Brain microvascular endothelial cell (primary cell): ENCODE measurements around the gene LRRC4B.
A peak's percentile ranks its signal among the peaks of the same experiment; 100 is the strongest.

ENCODE experiments used
- DNase-seq: peaks from one replicate; pipeline ENCODE4 v3.0.0-alpha.2; 2020
- H3K27ac ChIP-seq: fragments of 250-450 bp; sonication (Bioruptor Pico); 2 replicates; pipeline ENCODE4 v1.5.1; 2020; ENCODE audit warnings: mild to moderate bottlenecking, moderate library complexity
- H3K27me3 ChIP-seq: fragments of 250-450 bp; sonication (Bioruptor Pico); replicated peaks from 2 replicates; pipeline ENCODE4 v1.5.1; 2020; ENCODE audit warnings: mild to moderate bottlenecking
- H3K36me3 ChIP-seq: fragments of 250-450 bp; sonication (Bioruptor Pico); replicated peaks from 2 replicates; pipeline ENCODE4 v1.5.1; 2020; ENCODE audit warnings: mild to moderate bottlenecking
- H3K4me3 ChIP-seq: 2 replicates; pipeline ENCODE4 v1.5.1; 2011; ENCODE audit warnings: low read depth, mild to moderate bottlenecking, control low read depth, low read length, moderate library complexity
- in situ Hi-C: cut with HindIII; loops from 2 replicates; pipeline ENCODE4 v1.10.0; 2017; ENCODE audit warnings: low sequenced_read_pairs, low pct_ligation_motif_present
- TF ChIP-seq, protein P1 (sequence below): IDR thresholded peaks from 2 replicates; pipeline ENCODE4 v1.5.1; 2011; ENCODE audit warnings: low read depth, mild to moderate bottlenecking, moderate library complexity, low read length, control low read depth, inconsistent platforms; ENCODE audit errors: missing control alignments

The LRRC4B gene

DNA sequence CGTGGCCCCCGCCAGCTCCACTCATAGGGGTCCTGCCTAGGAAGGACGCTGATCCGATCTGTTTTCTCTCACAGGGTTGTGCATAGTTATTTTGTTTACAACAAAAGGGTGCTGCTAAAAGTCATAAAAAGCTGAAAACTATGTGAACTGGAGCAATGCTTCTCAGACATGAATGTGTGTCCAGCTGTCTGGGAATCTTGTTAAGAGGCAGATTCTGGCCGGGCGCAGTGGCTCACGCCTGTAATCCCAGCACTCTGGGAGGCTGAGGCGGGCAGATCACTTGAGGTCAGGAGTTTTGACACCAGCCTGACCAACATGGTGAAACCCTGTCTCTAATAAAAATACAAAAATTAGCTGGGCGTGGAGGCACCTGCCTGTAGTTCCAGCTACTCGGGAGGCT lies 8.6 kb downstream of the LRRC4B start:
- no peak for DNase-seq
- no peaks in the 10 kb centered on the region for H3K36me3 ChIP-seq
- H3K27ac ChIP-seq, result no peak overlapping the region
- in situ Hi-C loops, result no loop called here
- H3K27me3 ChIP-seq, result peaks cover 6% of the 10 kb centered on the region
- H3K4me3 ChIP-seq, result no peak overlapping the region
- TF ChIP-seq, protein P1, sequence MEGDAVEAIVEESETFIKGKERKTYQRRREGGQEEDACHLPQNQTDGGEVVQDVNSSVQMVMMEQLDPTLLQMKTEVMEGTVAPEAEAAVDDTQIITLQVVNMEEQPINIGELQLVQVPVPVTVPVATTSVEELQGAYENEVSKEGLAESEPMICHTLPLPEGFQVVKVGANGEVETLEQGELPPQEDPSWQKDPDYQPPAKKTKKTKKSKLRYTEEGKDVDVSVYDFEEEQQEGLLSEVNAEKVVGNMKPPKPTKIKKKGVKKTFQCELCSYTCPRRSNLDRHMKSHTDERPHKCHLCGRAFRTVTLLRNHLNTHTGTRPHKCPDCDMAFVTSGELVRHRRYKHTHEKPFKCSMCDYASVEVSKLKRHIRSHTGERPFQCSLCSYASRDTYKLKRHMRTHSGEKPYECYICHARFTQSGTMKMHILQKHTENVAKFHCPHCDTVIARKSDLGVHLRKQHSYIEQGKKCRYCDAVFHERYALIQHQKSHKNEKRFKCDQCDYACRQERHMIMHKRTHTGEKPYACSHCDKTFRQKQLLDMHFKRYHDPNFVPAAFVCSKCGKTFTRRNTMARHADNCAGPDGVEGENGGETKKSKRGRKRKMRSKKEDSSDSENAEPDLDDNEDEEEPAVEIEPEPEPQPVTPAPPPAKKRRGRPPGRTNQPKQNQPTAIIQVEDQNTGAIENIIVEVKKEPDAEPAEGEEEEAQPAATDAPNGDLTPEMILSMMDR, result no peak

DNA sequence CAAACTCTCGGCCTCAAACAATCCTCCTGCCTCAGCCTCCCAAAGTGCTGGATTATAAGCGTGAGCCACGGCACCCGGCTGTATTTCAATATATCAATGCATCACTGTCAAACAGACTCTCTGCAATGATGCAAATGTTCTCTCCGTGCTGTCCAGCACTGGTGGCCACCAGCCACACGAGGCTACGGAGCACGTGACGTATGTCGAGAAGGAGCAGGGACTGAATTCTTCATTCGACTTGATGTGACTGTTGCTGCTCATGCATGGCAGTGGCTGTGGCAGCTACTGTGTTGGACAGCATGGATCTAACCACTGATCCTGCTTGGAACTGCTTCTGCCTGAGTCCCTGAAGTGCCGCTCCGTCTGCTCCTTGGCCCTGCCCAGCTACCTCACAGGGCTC lies 9.8 kb downstream of the LRRC4B start:
- H3K36me3 ChIP-seq, result no peaks in the 10 kb centered on the region
- H3K27me3 ChIP-seq, result peaks cover 6% of the 10 kb centered on the region
- no peak overlapping the region for H3K4me3 ChIP-seq
- H3K27ac ChIP-seq, result no peak overlapping the region
- TF ChIP-seq, protein P1, result no peak
- in situ Hi-C loops, result no loop called here
- DNase-seq, result no peak

DNA sequence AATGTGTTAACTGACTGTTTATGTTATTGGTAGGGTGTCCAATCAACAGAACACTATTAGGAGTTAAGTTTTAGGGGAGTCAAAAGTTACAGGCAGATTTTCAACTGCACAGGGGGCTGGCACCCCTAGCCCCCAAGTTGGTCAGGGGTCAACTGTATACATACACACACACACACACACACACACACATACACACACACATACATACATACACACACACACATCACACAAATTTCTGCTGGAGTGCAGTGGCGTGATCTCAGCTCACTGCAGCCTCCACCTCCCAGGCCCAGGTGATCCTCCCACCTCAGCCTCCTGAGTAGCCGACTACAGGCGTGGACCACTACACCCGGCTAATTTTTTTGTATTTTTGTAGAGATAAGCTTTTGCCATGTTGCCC lies 10.2 kb downstream of the LRRC4B start:
- H3K27ac ChIP-seq, result no peak overlapping the region
- TF ChIP-seq, protein P1, result no peak
- H3K36me3 ChIP-seq, result no peaks in the 10 kb centered on the region
- in situ Hi-C loops, result no loop called here
- H3K27me3 ChIP-seq, result peaks cover 8% of the 10 kb centered on the region
- no peak for DNase-seq
- H3K4me3 ChIP-seq, result no peak overlapping the region

DNA sequence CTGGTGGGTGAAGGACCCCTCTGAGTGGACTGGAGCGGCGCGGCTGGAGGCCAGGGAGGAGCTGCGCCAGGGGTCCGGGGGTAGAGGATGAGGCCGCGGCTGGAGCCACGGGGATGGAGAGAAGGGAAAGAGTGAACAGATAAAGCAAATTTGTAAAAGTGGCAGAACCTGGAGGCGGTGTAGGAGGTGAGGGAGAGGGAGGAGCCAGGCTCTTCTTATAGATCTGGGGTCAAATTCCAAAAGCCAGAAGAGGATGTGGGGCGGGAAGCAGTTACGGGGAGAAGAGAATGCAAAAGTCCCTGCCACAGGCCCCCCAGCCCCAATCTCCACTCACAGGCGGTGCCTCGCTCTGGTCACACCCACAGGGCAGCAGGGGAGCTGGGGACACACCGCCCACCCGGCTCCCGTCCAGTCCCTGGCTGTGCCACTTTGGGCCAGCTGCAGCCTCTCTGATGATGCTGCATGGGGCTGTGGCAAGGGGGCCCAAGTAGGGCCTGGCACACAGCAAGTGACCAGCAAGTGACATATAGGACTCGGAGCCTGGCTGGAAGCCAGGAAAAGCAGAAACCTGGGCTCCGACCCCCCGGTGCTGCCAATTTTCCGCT lies 11.1 kb downstream of the LRRC4B start:
- Histone ChIP-seq H3K36me3 (no peaks in the 10 kb centered on the region), H3K4me3 (no peak overlapping the region), H3K27ac (no peak overlapping the region), H3K27me3 (peaks cover 9% of the 10 kb centered on the region)
- no peak for DNase-seq
- TF ChIP-seq, protein P1, result no peak
- in situ Hi-C loops, result no loop called here

DNA sequence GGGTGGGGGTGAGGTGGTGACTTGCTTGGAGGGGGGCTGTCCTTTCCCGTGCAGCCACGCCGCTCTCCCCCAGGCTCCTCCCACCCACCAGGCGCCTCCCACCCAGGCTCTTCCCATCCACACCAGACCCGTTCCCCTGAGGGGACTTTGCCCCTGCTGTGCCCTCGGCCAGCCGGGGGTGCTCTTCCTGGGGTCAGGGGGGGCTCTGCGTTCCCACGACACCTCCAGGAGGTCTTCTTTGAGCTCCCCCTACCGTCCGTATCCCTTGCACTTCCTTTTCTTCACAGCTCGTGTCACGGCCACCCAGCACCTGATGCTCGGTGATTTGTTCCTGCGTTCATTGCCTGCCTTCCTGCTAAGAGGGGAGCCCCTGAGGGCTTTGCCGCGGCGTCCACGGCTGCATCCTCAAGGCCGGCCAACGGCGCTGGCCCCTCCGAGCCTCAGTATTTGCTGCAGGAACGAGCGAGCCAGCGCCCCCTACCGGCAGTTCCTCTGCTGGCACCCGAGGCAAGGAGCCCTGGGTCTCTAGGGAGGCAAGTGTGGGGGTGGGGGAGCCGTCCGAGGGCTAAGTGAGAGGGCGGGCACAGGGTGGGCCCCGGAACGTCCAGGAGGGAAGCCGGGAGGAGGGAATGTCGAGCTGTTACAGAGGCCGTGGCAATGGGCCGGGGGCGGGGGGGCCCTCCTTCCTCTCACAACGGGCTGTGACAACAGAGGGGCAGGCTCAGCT lies 11.8 kb downstream of the LRRC4B start:
- peak; percentile 57 for DNase-seq
- in situ Hi-C loops, result no loop called here

More for the DNA sequence above, 11.8 kb downstream of the LRRC4B start:
- H3K27ac ChIP-seq, result no peak overlapping the region
- H3K36me3 ChIP-seq, result no peaks in the 10 kb centered on the region
- peak overlapping the region; percentile 39 for H3K4me3 ChIP-seq
- H3K27me3 ChIP-seq, result peaks cover 16% of the 10 kb centered on the region
- TF ChIP-seq, protein P1, result peak; percentile 86
